ENCODE data around the gene ATP6AP1.
A peak's percentile ranks its signal among the peaks of the same experiment; 100 is the strongest.

Gene ATP6AP1

GRCh38 chrX:154440623-154441357, 12.3 kb downstream of the ATP6AP1 start:
- no peak for TF ChIP-seq JUND (IDR thresholded peaks at IDR 0.05; ENCODE audit: low read depth)
- no peak for DNase-seq (ENCODE audit: low read depth in 1 of 2, low spot score in 1 of 2)
- in situ Hi-C loops (cut with HindIII; ENCODE audit: low pct_unique_long_range_greater_than_20kb, low sequenced_read_pairs) = no loop called here

- TF ChIP-seq JUND (IDR thresholded peaks at IDR 0.05; ENCODE audit: low read depth) = no peak
- in situ Hi-C loops (cut with HindIII; ENCODE audit: low pct_unique_long_range_greater_than_20kb, low sequenced_read_pairs) = no loop called here
- no peak for DNase-seq (ENCODE audit: low read depth in 1 of 2, low spot score in 1 of 2)
Measured at GRCh38 chrX:154441564-154441963, 13.1 kb downstream of the ATP6AP1 start.

GRCh38 chrX:154441984-154442707, 13.7 kb downstream of the ATP6AP1 start:
- in situ Hi-C loops (cut with HindIII; ENCODE audit: low pct_unique_long_range_greater_than_20kb, low sequenced_read_pairs) = no loop called here
- no peak for TF ChIP-seq JUND (IDR thresholded peaks at IDR 0.05; ENCODE audit: low read depth)
- DNase-seq (ENCODE audit: low read depth in 1 of 2, low spot score in 1 of 2) = no peak

- no peak for TF ChIP-seq JUND (IDR thresholded peaks at IDR 0.05; ENCODE audit: low read depth)
- DNase-seq (ENCODE audit: low read depth in 1 of 2, low spot score in 1 of 2) = peak in 1 of 2 experiments; percentile 31
- in situ Hi-C loops (cut with HindIII; ENCODE audit: low pct_unique_long_range_greater_than_20kb, low sequenced_read_pairs) = no loop called here
Measured at GRCh38 chrX:154443479-154443910, 15.0 kb downstream of the ATP6AP1 start.

- in situ Hi-C loops (cut with HindIII; ENCODE audit: low pct_unique_long_range_greater_than_20kb, low sequenced_read_pairs) = no loop called here
- TF ChIP-seq JUND (IDR thresholded peaks at IDR 0.05; ENCODE audit: low read depth) = no peak
- peak; percentile 63 to 66 for DNase-seq (ENCODE audit: low read depth in 1 of 2, low spot score in 1 of 2)
Measured at GRCh38 chrX:154443992-154444754, 15.7 kb downstream of the ATP6AP1 start, which contains the start of gene FAM50A. FAM50A (plus strand) TSS chrX:154444141; CDS start chrX:154444236, 95 bp downstream.

- no peak for TF ChIP-seq JUND (IDR thresholded peaks at IDR 0.05; ENCODE audit: low read depth)
- DNase-seq (ENCODE audit: low read depth in 1 of 2, low spot score in 1 of 2) = no peak
- in situ Hi-C loops (cut with HindIII; ENCODE audit: low pct_unique_long_range_greater_than_20kb, low sequenced_read_pairs) = no loop called here
Measured at GRCh38 chrX:154444755-154445246, 16.3 kb downstream of the ATP6AP1 start.

GRCh38 chrX:154445776-154446175, 17.3 kb downstream of the ATP6AP1 start:
- in situ Hi-C loops (cut with HindIII; ENCODE audit: low pct_unique_long_range_greater_than_20kb, low sequenced_read_pairs) = no loop called here

GRCh38 chrX:154446430-154446829, 18.0 kb downstream of the ATP6AP1 start:
- no peak for TF ChIP-seq JUND (IDR thresholded peaks at IDR 0.05; ENCODE audit: low read depth)
- no peak for DNase-seq (ENCODE audit: low read depth in 1 of 2, low spot score in 1 of 2)
- in situ Hi-C loops (cut with HindIII; ENCODE audit: low pct_unique_long_range_greater_than_20kb, low sequenced_read_pairs) = no loop called here

More at GRCh38 chrX:154445776-154446175, 17.3 kb downstream of the ATP6AP1 start:
- DNase-seq (ENCODE audit: low read depth in 1 of 2, low spot score in 1 of 2) = no peak
- no peak for TF ChIP-seq JUND (IDR thresholded peaks at IDR 0.05; ENCODE audit: low read depth)

GRCh38 chrX:154448484-154448883, 20.0 kb downstream of the ATP6AP1 start:
- in situ Hi-C loops (cut with HindIII; ENCODE audit: low pct_unique_long_range_greater_than_20kb, low sequenced_read_pairs) = no loop called here
- DNase-seq (ENCODE audit: low read depth in 1 of 2, low spot score in 1 of 2) = no peak
- TF ChIP-seq JUND (IDR thresholded peaks at IDR 0.05; ENCODE audit: low read depth) = no peak

- in situ Hi-C loops (cut with HindIII; ENCODE audit: low pct_unique_long_range_greater_than_20kb, low sequenced_read_pairs) = no loop called here
- no peak for TF ChIP-seq JUND (IDR thresholded peaks at IDR 0.05; ENCODE audit: low read depth)
- DNase-seq (ENCODE audit: low read depth in 1 of 2, low spot score in 1 of 2) = no peak
Measured at GRCh38 chrX:154449618-154450017, 21.1 kb downstream of the ATP6AP1 start.

- DNase-seq (ENCODE audit: low read depth in 1 of 2, low spot score in 1 of 2) = no peak
- in situ Hi-C loops (cut with HindIII; ENCODE audit: low pct_unique_long_range_greater_than_20kb, low sequenced_read_pairs) = no loop called here
- no peak for TF ChIP-seq JUND (IDR thresholded peaks at IDR 0.05; ENCODE audit: low read depth)
Measured at GRCh38 chrX:154450312-154450711, 21.8 kb downstream of the ATP6AP1 start.

- in situ Hi-C loops (cut with HindIII; ENCODE audit: low pct_unique_long_range_greater_than_20kb, low sequenced_read_pairs) = no loop called here
- no peak for DNase-seq (ENCODE audit: low read depth in 1 of 2, low spot score in 1 of 2)
- no peak for TF ChIP-seq JUND (IDR thresholded peaks at IDR 0.05; ENCODE audit: low read depth)
Measured at GRCh38 chrX:154452823-154453222, 24.3 kb downstream of the ATP6AP1 start.

Measured in T47D (cell line).